Natural killer cell (primary cell): Measurements from ENCODE around the gene MRM3. TPM values are rescaled to one million over a fixed set of nuclear protein-coding genes. Genes with fewer than 3 reads are reported as not detected.

ENCODE experiments used
- ATAC-seq, 3 donors: fragments of 150-1000 bp in 2 of 3; fragments of 200-7000 bp in 1 of 3; cut with Tn5 transposase; 1 replicate in 1 of 3; 2 replicates in 2 of 3; pipeline ENCODE4 v1.10.0; 2021; ENCODE audit warnings: mild to moderate bottlenecking in 2 of 3, moderate library complexity in 2 of 3
- DNase-seq, 2 donors: peaks; one replicate each; pipeline versions ENCODE4 v3.0.0 to v3.0.0-alpha.2; 2013 to 2021; ENCODE audit warnings: mixed read lengths in 1 of 2
- H3K27ac ChIP-seq: one replicate; pipeline ENCODE4 v1.5.1; 2013; ENCODE audit warnings: mild to moderate bottlenecking, low read length
- H3K27me3 ChIP-seq: one replicate; pipeline ENCODE4 v1.6.1; 2013; ENCODE audit warnings: low read length; ENCODE audit not compliant: control insufficient read depth, insufficient read depth
- H3K36me3 ChIP-seq: one replicate; pipeline ENCODE4 v1.6.1; 2013; ENCODE audit warnings: low read length; ENCODE audit not compliant: control insufficient read depth, insufficient read depth
- H3K4me1 ChIP-seq: one replicate; pipeline ENCODE4 v1.6.1; 2013; ENCODE audit warnings: low read length; ENCODE audit not compliant: control insufficient read depth, insufficient read depth
- H3K4me3 ChIP-seq: one replicate; pipeline ENCODE4 v1.5.1; 2013; ENCODE audit warnings: low read length
- H3K9me3 ChIP-seq: one replicate; pipeline ENCODE4 v1.6.1; 2013; ENCODE audit warnings: low read length; ENCODE audit not compliant: control insufficient read depth, insufficient read depth
- H3K27ac Mint-ChIP-seq, 2 donors: one replicate each; pipeline ENCODE4 v1.8.0; 2022; ENCODE audit warnings: mild to moderate bottlenecking in 2 of 2, mixed read lengths in 2 of 2, moderate library complexity in 1 of 2
- H3K27me3 Mint-ChIP-seq, 2 donors: one replicate each; pipeline ENCODE4 v1.8.0; 2022; ENCODE audit warnings: low read depth in 2 of 2, mixed read lengths in 2 of 2
- H3K36me3 Mint-ChIP-seq: one replicate; pipeline ENCODE4 v1.8.0; 2022; ENCODE audit warnings: mixed read lengths
- H3K4me1 Mint-ChIP-seq, 2 donors: one replicate each; pipeline ENCODE4 v1.8.0; 2022; ENCODE audit warnings: mixed read lengths in 2 of 2
- H3K4me3 Mint-ChIP-seq: one replicate; pipeline ENCODE4 v1.8.0; 2022; ENCODE audit warnings: mild to moderate bottlenecking, moderate library complexity, mixed read lengths
- H3K9me3 Mint-ChIP-seq, 2 donors: one replicate each; pipeline ENCODE4 v1.8.0; 2022; ENCODE audit warnings: mixed read lengths in 2 of 2
- CTCF ChIP-seq: fragments of 200-600 bp; IDR thresholded peaks from one replicate; pipeline ENCODE4 v1.8.0; 2022; ENCODE audit warnings: antibody characterized with exemption
- WGBS: methylation state at CpG from one replicate; pipeline ENCODE4 v1.1.7; 2013; ENCODE audit warnings: missing lambda C conversion rate; ENCODE audit not compliant: insufficient coverage; 5-methylcytosine and 5-hydroxymethylcytosine counted together
- intact Hi-C: fragments of 100-400 bp; cut with micrococcal nuclease; formaldehyde crosslinking; loops from one replicate; pipeline ENCODE4 v1.14.2; 2022
- total RNA-seq, 4 donors: library from RNA; stranded (reverse); fragments of 120-200 nt in 1 of 4; gene quantifications; one replicate each; pipeline versions ENCODE4 v1.2.3 to v1.2.4, GENCODE V29; 2013 to 2022

The MRM3 gene
- total RNA-seq, 3 donors from 2014 or later (not counting 1 experiment from before 2014, with no cell fraction given) = 24.3 to 32.2 (median 31.9) TPM

- 98% methylated on average over 12 of the region's 13 CpGs for WGBS
- Mint-ChIP-seq H3K4me3 (no peak overlapping the region), H3K27me3 (no peaks in the 10 kb centered on the region), H3K4me1 (peaks cover 8 to 19% of the 10 kb centered on the region in 2 donors), H3K9me3 (no peaks in the 10 kb centered on the region), H3K27ac (no peak overlapping the region), H3K36me3 (no peaks in the 10 kb centered on the region)
- Histone ChIP-seq H3K4me1 (peaks cover 6% of the 10 kb centered on the region), H3K36me3 (no peaks in the 10 kb centered on the region), H3K9me3 (no peaks in the 10 kb centered on the region), H3K27me3 (no peaks in the 10 kb centered on the region), H3K27ac (no peak overlapping the region), H3K4me3 (no peak overlapping the region)
- no peak for TF ChIP-seq CTCF
- ATAC-seq = no peak
- DNase-seq = no peak
- intact Hi-C loops = no loop called here
Measured at GRCh38 chr17:737561-738113, 44.5 kb upstream of the MRM3 start.

GRCh38 chr17:740240-741017 is 41.7 kb upstream of the MRM3 start:
- Histone ChIP-seq H3K36me3 (peaks cover 14% of the 10 kb centered on the region), H3K9me3 (no peaks in the 10 kb centered on the region), H3K27me3 (no peaks in the 10 kb centered on the region), H3K4me1 (no peaks in the 10 kb centered on the region), H3K27ac (peak overlapping the region; percentile 56), H3K4me3 (no peak overlapping the region)
- no peak for TF ChIP-seq CTCF
- no peaks in the 10 kb centered on the region for H3K36me3 Mint-ChIP-seq
- H3K9me3 Mint-ChIP-seq = no peaks in the 10 kb centered on the region
- intact Hi-C loops = no loop called here
- H3K27me3 Mint-ChIP-seq = no peaks in the 10 kb centered on the region
- H3K4me3 Mint-ChIP-seq = no peak overlapping the region
- ATAC-seq (peak; percentile 36 to 61 (median 45)), DNase-seq (peak in 1 of 2 donors; percentile 45)
- peak overlapping the region in 1 of 2 donors; percentile 70 for H3K27ac Mint-ChIP-seq
- peaks cover 0 to 5% of the 10 kb centered on the region in 2 donors for H3K4me1 Mint-ChIP-seq
- 23% methylated on average over 18 of the region's 18 CpGs for WGBS

- Histone ChIP-seq H3K4me3 (no peak overlapping the region), H3K27me3 (no peaks in the 10 kb centered on the region), H3K9me3 (no peaks in the 10 kb centered on the region), H3K36me3 (peaks cover 31% of the 10 kb centered on the region), H3K27ac (no peak overlapping the region), H3K4me1 (no peaks in the 10 kb centered on the region)
- Mint-ChIP-seq H3K27ac (no peak overlapping the region), H3K9me3 (no peaks in the 10 kb centered on the region), H3K4me3 (no peak overlapping the region), H3K4me1 (peaks cover 0 to 5% of the 10 kb centered on the region in 2 donors), H3K36me3 (no peaks in the 10 kb centered on the region), H3K27me3 (no peaks in the 10 kb centered on the region)
- WGBS = 95% methylated on average over 10 of the region's 11 CpGs
- ATAC-seq (no peak), DNase-seq (no peak)
- no peak for TF ChIP-seq CTCF
- intact Hi-C loops = no loop called here
Measured at GRCh38 chr17:742147-742793, 39.9 kb upstream of the MRM3 start.
